ENCODE measurements around the gene TMPRSS11B.

TMPRSS11B gene

DNA sequence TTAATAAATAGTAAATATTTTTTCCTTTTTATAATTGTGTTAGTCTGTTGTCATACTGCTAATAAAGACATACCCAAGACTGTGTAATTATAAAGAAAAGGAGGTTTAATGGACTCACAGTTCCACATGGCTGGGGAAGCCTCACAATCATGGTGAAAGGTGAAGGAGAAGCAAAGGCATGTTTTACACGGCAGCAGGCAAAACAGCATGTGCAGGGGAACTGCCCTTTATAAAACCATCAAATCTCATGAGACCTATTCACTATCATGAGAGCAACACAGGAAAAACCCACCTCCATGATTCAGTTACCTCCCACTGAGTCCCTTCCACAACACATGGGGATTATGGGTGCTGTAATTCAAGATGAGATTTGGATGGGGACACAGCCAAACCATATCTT, 45.8 kb upstream of the TMPRSS11B start:
- no peaks in the 10 kb centered on the region for H3K9me3 ChIP-seq (ENCODE audit: control insufficient read depth, insufficient read depth, low read depth, low read length)
- CTCF ChIA-PET: no interaction called here
- H3K27ac ChIP-seq (ENCODE audit: extremely low read depth, low read depth, low read length): no peak overlapping the region
- H3K36me3 ChIP-seq (ENCODE audit: control insufficient read depth in 2 of 2, insufficient read depth in 1 of 2, low read length in 2 of 2): no peaks in the 10 kb centered on the region
- no peak overlapping the region for H3K4me3 ChIP-seq (ENCODE audit: low read depth, low read length)
- H3K4me1 ChIP-seq (ENCODE audit: control insufficient read depth, insufficient read depth, low read length): no peaks in the 10 kb centered on the region
- TF ChIP-seq ZNF701 (tag by site-specific recombination; IDR thresholded peaks at IDR 0.05): no peak
- TF ChIP-seq ZNF433 (tag by site-specific recombination; IDR thresholded peaks at IDR 0.05; ENCODE audit: low read depth): no peak
- no peak for TF ChIP-seq MZF1 (tag by site-specific recombination; IDR thresholded peaks at IDR 0.05; ENCODE audit: borderline replicate concordance)
- TF ChIP-seq OSR2 (tag by site-specific recombination; IDR thresholded peaks at IDR 0.05): no peak
- TF ChIP-seq ZBTB1 (tag by site-specific recombination; IDR thresholded peaks at IDR 0.05): no peak
- no peak for TF ChIP-seq ZNF521 (tag by site-specific recombination; IDR thresholded peaks at IDR 0.05)
- TF ChIP-seq ZNF416 (tag by site-specific recombination; IDR thresholded peaks at IDR 0.05): no peak
- TF ChIP-seq ZFP41 (tag by site-specific recombination; IDR thresholded peaks at IDR 0.05; ENCODE audit: borderline replicate concordance): no peak
- POLR2A ChIA-PET: no interaction called here

DNA sequence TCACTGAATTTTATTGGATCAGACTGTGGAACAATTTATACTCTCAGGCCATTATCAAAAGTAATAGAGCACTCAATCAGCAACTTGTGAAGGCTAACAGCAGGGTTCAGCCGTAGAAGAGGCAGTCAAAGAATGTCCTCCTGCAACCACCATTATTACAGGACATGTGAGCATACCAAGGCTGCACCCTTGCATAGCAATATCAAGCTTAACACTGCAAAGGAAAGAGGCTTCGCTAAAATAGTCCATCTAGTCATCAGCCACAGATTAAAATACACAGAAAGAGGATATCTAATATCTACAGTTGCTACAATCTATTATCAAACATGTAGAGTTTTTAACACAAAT, 42.9 kb upstream of the TMPRSS11B start:
- H3K36me3 ChIP-seq (ENCODE audit: control insufficient read depth in 2 of 2, insufficient read depth in 1 of 2, low read length in 2 of 2): no peaks in the 10 kb centered on the region
- POLR2A ChIA-PET: no interaction called here
- CTCF ChIA-PET: no interaction called here
- TF ChIP-seq ZFP3 (tag by site-specific recombination; IDR thresholded peaks at IDR 0.05; ENCODE audit: low read depth) (no peak), ZNF416 (tag by site-specific recombination; IDR thresholded peaks at IDR 0.05) (no peak), YY2 (tag by site-specific recombination; IDR thresholded peaks at IDR 0.05) (no peak), ZNF677 (tag by site-specific recombination; IDR thresholded peaks at IDR 0.05) (no peak), ZNF140 (tag by site-specific recombination; IDR thresholded peaks at IDR 0.05) (no peak), REPIN1 (tag by site-specific recombination; IDR thresholded peaks at IDR 0.05; ENCODE audit: low read depth) (no peak), ZNF394 (tag by site-specific recombination; IDR thresholded peaks at IDR 0.05; ENCODE audit: borderline replicate concordance) (no peak), KLF16 (tag by site-specific recombination; IDR thresholded peaks at IDR 0.05) (no peak), KLF10 (tag by site-specific recombination; IDR thresholded peaks at IDR 0.05) (no peak), KLF9 (tag by site-specific recombination; IDR thresholded peaks at IDR 0.05; ENCODE audit: low read depth) (no peak), TRIM28 (IDR thresholded peaks at IDR 0.05; ENCODE audit: borderline replicate concordance, low read length) (no peak), ZNF76 (tag by site-specific recombination; IDR thresholded peaks at IDR 0.05; ENCODE audit: borderline replicate concordance, low read depth) (no peak), ZNF324 (tag by site-specific recombination; IDR thresholded peaks at IDR 0.05) (no peak), ZNF132 (tag by site-specific recombination; IDR thresholded peaks at IDR 0.05; ENCODE audit: borderline replicate concordance) (no peak), ZNF664 (tag by site-specific recombination; IDR thresholded peaks at IDR 0.05) (no peak), EGR2 (tag by site-specific recombination; IDR thresholded peaks at IDR 0.05; ENCODE audit: low read depth) (no peak)
- TF ChIP-seq, protein P1, sequence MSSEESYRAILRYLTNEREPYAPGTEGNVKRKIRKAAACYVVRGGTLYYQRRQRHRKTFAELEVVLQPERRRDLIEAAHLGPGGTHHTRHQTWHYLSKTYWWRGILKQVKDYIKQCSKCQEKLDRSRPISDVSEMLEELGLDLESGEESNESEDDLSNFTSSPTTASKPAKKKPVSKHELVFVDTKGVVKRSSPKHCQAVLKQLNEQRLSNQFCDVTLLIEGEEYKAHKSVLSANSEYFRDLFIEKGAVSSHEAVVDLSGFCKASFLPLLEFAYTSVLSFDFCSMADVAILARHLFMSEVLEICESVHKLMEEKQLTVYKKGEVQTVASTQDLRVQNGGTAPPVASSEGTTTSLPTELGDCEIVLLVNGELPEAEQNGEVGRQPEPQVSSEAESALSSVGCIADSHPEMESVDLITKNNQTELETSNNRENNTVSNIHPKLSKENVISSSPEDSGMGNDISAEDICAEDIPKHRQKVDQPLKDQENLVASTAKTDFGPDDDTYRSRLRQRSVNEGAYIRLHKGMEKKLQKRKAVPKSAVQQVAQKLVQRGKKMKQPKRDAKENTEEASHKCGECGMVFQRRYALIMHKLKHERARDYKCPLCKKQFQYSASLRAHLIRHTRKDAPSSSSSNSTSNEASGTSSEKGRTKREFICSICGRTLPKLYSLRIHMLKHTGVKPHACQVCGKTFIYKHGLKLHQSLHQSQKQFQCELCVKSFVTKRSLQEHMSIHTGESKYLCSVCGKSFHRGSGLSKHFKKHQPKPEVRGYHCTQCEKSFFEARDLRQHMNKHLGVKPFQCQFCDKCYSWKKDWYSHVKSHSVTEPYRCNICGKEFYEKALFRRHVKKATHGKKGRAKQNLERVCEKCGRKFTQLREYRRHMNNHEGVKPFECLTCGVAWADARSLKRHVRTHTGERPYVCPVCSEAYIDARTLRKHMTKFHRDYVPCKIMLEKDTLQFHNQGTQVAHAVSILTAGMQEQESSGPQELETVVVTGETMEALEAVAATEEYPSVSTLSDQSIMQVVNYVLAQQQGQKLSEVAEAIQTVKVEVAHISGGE (tag by site-specific recombination; conservative IDR thresholded peaks at IDR 0.05; ENCODE audit: low read depth): no peak
- no peaks in the 10 kb centered on the region for H3K4me1 ChIP-seq (ENCODE audit: control insufficient read depth, insufficient read depth, low read length)
- no peaks in the 10 kb centered on the region for H3K9me3 ChIP-seq (ENCODE audit: control insufficient read depth, insufficient read depth, low read depth, low read length)
- H3K4me3 ChIP-seq (ENCODE audit: low read depth, low read length): no peak overlapping the region
- H3K27ac ChIP-seq (ENCODE audit: extremely low read depth, low read depth, low read length): no peak overlapping the region

Data from HEK293 (cell line).